ENCODE data around the gene CASP4.

Gene CASP4

GRCh38 chr11:105000167-105000566 lies 31.8 kb upstream of the CASP4 start:
- H3K79me2 ChIP-seq (ENCODE audit: insufficient read depth, low read length): no peaks in the 10 kb centered on the region
- no peaks in the 10 kb centered on the region for H3K4me1 ChIP-seq (ENCODE audit: insufficient read depth, low read length, poor library complexity, severe bottlenecking)
- H3K27me3 ChIP-seq (ENCODE audit: insufficient read depth, low read length, poor library complexity, severe bottlenecking): no peaks in the 10 kb centered on the region
- TF ChIP-seq EZH2phosphoT487 (IDR thresholded peaks at IDR 0.05; ENCODE audit: borderline replicate concordance) (no peak), CTCF (conservative IDR thresholded peaks at IDR 0.05; ENCODE audit: low read length) (no peak; the same call in 1 of the 2 replicates)
- H4K20me1 ChIP-seq (ENCODE audit: insufficient read depth, low read length, poor library complexity, severe bottlenecking): no peaks in the 10 kb centered on the region
- no peak overlapping the region for H2AFZ ChIP-seq (ENCODE audit: low read length)
- no peak overlapping the region for H3K9ac ChIP-seq (ENCODE audit: low read depth, low read length, poor library complexity, severe bottlenecking)
- no peaks in the 10 kb centered on the region for H3K9me2 ChIP-seq (replicated peaks; ENCODE audit: low read depth, low read length)
- no peak overlapping the region for H3K4me3 ChIP-seq (ENCODE audit: low read length, poor library complexity, severe bottlenecking)
- H3K36me3 ChIP-seq (ENCODE audit: insufficient read depth, low read length): no peaks in the 10 kb centered on the region
- H3K4me2 ChIP-seq (ENCODE audit: low read depth, low read length, poor library complexity, severe bottlenecking): no peak overlapping the region
- no peaks in the 10 kb centered on the region for H3K9me3 ChIP-seq (ENCODE audit: insufficient read depth, low read depth, low read length)
- H3F3A ChIP-seq (ENCODE audit: low read depth): no peaks in the 10 kb centered on the region

GRCh38 chr11:104999721-105000120 lies 31.3 kb upstream of the CASP4 start:
- Histone ChIP-seq H3K27me3 (ENCODE audit: insufficient read depth, low read length, poor library complexity, severe bottlenecking) (no peaks in the 10 kb centered on the region), H3K4me1 (ENCODE audit: insufficient read depth, low read length, poor library complexity, severe bottlenecking) (no peaks in the 10 kb centered on the region), H3F3A (ENCODE audit: low read depth) (no peaks in the 10 kb centered on the region), H2AFZ (ENCODE audit: low read length) (no peak overlapping the region), H3K9ac (ENCODE audit: low read depth, low read length, poor library complexity, severe bottlenecking) (no peak overlapping the region), H3K4me2 (ENCODE audit: low read depth, low read length, poor library complexity, severe bottlenecking) (no peak overlapping the region), H3K79me2 (ENCODE audit: insufficient read depth, low read length) (no peaks in the 10 kb centered on the region), H3K9me2 (replicated peaks; ENCODE audit: low read depth, low read length) (no peaks in the 10 kb centered on the region), H4K20me1 (ENCODE audit: insufficient read depth, low read length, poor library complexity, severe bottlenecking) (no peaks in the 10 kb centered on the region), H3K9me3 (ENCODE audit: insufficient read depth, low read depth, low read length) (no peaks in the 10 kb centered on the region), H3K4me3 (ENCODE audit: low read length, poor library complexity, severe bottlenecking) (no peak overlapping the region), H3K36me3 (ENCODE audit: insufficient read depth, low read length) (no peaks in the 10 kb centered on the region)
- TF ChIP-seq CTCF (conservative IDR thresholded peaks at IDR 0.05; ENCODE audit: low read length) (no peak), EZH2phosphoT487 (IDR thresholded peaks at IDR 0.05; ENCODE audit: borderline replicate concordance) (no peak)

DNA sequence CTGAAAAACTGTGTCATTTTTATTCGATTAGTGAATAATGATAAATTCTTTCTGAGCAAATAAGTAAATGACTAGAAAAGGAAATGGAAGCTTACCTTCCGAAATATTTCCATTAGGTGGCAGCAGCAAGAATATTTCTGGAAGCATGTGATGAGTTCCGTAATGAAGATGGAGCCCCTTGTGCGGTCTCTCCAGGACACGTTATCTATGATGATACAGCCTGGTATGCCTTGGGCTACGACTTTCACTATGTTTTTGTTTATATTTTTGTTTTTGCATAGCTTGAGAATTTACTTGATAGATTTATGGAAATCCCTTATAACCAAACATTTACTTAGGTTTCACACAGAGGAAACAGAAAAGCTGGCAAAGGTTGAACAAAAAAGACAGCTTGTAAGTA lies 28.9 kb upstream of the CASP4 start:
- TF ChIP-seq EZH2phosphoT487 (IDR thresholded peaks at IDR 0.05; ENCODE audit: borderline replicate concordance) (no peak), CTCF (conservative IDR thresholded peaks at IDR 0.05; ENCODE audit: low read length) (no peak; the same call in 1 of the 2 replicates)
- no peaks in the 10 kb centered on the region for H3K79me2 ChIP-seq (ENCODE audit: insufficient read depth, low read length)
- H3K4me3 ChIP-seq (ENCODE audit: low read length, poor library complexity, severe bottlenecking): no peak overlapping the region
- no peak overlapping the region for H3K4me2 ChIP-seq (ENCODE audit: low read depth, low read length, poor library complexity, severe bottlenecking)
- H3F3A ChIP-seq (ENCODE audit: low read depth): no peaks in the 10 kb centered on the region
- H3K4me1 ChIP-seq (ENCODE audit: insufficient read depth, low read length, poor library complexity, severe bottlenecking): peaks cover 5% of the 10 kb centered on the region
- H3K9me2 ChIP-seq (replicated peaks; ENCODE audit: low read depth, low read length): no peaks in the 10 kb centered on the region
- H4K20me1 ChIP-seq (ENCODE audit: insufficient read depth, low read length, poor library complexity, severe bottlenecking): no peaks in the 10 kb centered on the region
- H2AFZ ChIP-seq (ENCODE audit: low read length): no peak overlapping the region
- no peak overlapping the region for H3K9ac ChIP-seq (ENCODE audit: low read depth, low read length, poor library complexity, severe bottlenecking)
- no peaks in the 10 kb centered on the region for H3K9me3 ChIP-seq (ENCODE audit: insufficient read depth, low read depth, low read length)
- no peaks in the 10 kb centered on the region for H3K36me3 ChIP-seq (ENCODE audit: insufficient read depth, low read length)
- no peaks in the 10 kb centered on the region for H3K27me3 ChIP-seq (ENCODE audit: insufficient read depth, low read length, poor library complexity, severe bottlenecking)

Data from Loucy (cell line).